Measurements from ENCODE around the gene FHAD1.

FHAD1 gene

DNA sequence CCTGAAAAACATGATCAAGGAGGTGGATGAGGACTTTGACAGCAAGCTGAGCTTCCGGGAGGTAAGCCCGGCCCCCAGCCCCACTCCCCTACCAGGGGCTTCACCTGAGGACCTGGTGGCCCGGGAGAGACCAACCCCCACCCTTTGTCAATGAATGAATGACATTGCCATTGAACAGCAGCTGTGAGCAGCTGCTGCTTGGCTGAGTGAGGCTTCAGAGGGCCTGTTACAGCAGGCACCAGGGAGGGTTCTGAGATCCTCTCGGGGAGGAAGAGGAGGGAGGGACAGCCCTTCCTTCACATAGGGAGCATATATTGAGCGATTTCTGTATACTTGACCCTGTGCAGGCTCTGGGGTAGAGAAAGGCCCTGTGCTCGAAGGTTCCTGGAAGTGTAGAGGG lies 178.9 kb downstream of the FHAD1 start:
- TF ChIP-seq, protein P1, sequence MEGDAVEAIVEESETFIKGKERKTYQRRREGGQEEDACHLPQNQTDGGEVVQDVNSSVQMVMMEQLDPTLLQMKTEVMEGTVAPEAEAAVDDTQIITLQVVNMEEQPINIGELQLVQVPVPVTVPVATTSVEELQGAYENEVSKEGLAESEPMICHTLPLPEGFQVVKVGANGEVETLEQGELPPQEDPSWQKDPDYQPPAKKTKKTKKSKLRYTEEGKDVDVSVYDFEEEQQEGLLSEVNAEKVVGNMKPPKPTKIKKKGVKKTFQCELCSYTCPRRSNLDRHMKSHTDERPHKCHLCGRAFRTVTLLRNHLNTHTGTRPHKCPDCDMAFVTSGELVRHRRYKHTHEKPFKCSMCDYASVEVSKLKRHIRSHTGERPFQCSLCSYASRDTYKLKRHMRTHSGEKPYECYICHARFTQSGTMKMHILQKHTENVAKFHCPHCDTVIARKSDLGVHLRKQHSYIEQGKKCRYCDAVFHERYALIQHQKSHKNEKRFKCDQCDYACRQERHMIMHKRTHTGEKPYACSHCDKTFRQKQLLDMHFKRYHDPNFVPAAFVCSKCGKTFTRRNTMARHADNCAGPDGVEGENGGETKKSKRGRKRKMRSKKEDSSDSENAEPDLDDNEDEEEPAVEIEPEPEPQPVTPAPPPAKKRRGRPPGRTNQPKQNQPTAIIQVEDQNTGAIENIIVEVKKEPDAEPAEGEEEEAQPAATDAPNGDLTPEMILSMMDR (IDR thresholded peaks at IDR 0.05), result no peak

DNA sequence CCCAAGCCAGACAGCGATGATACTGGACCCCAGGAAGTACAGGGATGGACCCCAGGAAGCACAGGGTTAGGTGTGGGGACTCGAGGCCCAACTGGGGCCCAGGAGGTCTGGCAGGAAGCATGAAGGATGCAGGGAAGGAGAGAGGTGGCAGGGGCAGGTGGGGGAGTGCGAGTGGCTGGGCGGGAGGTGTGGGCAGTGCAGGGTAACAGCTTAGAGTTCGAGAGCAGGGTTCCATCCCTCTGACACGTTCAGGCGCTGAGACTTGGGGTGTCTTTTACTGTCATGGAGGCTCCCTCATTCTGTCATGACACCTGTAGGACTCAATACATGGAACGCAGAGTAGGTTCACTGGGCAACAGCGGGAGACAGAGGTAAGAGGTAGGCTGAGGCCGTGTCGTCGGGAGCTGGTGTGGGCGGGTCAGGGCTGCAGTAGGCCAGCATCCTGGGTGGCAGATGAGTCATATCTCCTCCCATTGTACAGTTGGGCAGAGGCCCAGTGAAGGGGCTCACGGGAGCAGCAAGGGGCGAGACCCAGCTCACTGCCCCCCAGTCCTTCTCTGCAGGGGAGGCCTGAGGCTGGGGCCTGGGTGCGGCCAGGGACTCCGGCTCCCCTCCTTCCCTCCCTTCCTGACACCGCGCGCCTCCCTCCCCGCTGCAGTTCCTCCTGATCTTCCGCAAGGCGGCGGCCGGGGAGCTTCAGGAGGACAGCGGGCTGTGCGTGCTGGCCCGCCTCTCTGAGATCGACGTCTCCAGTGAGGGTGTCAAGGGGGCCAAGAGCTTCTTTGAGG lies 179.7 kb downstream of the FHAD1 start:
- TF ChIP-seq, protein P1 (IDR thresholded peaks at IDR 0.05), result no peak

GRCh38 chr1:15427280-15427666 lies 180.2 kb downstream of the FHAD1 start:
- TF ChIP-seq, protein P1 (IDR thresholded peaks at IDR 0.05), result no peak

DNA sequence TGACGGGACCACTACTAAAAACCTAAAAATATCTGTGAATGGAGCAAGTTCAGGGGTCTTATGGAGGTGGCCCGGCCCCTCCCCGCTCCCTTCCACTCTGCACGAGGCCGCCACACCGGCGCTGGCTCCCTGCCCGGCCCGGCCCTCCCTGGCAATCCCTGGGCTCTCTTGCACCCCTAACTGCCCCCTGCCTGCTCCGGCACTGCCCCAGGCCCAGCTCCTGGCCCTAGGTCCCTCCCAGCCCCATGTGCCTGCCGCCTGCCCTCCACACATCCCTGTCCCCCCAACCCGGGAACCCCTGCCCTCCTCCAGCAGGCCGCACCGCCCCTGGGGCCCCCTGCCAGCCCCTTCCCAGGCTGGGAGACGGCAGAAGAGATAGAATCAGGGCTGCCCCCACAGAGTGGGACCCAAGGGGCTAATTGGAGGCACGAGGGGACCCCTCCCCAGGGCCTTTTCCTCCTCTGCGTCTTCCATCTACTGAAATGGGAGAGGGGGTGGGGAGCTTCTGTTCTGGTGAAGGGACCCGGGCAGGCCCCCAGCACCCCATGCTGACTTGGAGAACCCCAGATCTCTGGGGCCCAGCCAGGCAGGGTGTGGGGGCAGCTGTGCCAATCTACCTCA lies 181.9 kb downstream of the FHAD1 start:
- TF ChIP-seq, protein P1 (IDR thresholded peaks at IDR 0.05), result no peak

- TF ChIP-seq, protein P1 (IDR thresholded peaks at IDR 0.05), result no peak
These were observed 182.7 kb downstream of the FHAD1 start for GRCh38 chr1:15429701-15430149.

DNA sequence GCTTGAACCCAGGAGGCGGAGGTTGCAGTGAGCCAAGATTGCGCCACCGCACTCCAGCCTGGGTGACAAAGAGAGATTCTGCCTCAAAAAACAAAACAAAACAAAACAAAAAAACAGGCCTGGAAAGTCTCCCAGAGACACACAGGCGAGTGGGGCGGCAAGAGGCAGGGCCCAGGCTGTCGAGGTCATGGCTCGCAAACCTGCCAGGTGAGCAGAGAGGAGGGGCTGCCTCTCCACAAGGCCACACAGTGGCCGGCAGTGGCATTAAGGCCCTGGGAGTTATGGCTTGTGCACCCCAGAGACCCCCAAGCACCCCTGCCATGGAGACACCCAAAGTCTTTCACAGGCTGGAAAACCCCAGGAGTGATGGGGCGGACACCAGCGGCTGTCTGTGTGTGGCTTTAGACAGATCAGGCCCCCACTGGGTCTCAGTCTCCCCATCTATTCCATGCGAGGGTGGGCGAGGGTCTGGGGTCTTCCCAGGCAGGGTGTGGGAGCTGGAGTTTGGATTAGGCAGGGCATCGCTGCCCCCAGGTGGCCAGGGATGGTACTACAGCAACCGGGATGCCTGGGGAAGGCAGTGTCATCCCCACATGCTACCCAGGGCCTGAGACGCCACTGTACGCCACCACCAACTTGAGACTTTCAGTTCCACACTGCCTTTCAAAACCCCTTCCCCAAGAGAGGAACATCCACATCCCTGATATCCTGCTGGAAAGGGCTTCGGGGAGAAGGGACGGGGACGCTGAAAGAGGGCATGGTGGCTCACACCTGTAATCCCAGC lies 184.0 kb downstream of the FHAD1 start:
- TF ChIP-seq, protein P1 (IDR thresholded peaks at IDR 0.05), result peak; percentile 73

- TF ChIP-seq, protein P1 (IDR thresholded peaks at IDR 0.05), result no peak
These were observed 184.5 kb downstream of the FHAD1 start for GRCh38 chr1:15431571-15431948.

Measured in LNCAP (cell line).